HPDE6-E6E7 (cell line): ENCODE results near the gene UBD.

ENCODE experiments used
- DNase-seq: peaks from one replicate; pipeline ENCODE4 v3.0.0; 2011; ENCODE audit warnings: missing footprints; ENCODE audit errors: extremely low spot score

Gene UBD

GRCh38 chr6:29522227-29522626 lies 37.3 kb downstream of the UBD start:
- DNase-seq = no peak

- DNase-seq = no peak
These were observed 38.4 kb downstream of the UBD start for GRCh38 chr6:29521006-29521680.

GRCh38 chr6:29520232-29520631 lies 39.3 kb downstream of the UBD start:
- no peak for DNase-seq

- no peak for DNase-seq
These were observed 40.1 kb downstream of the UBD start for GRCh38 chr6:29519291-29520010.

- DNase-seq = no peak
These were observed 41.6 kb downstream of the UBD start for GRCh38 chr6:29517728-29518440.

- DNase-seq = no peak
These were observed 42.3 kb downstream of the UBD start for GRCh38 chr6:29517245-29517644.

GRCh38 chr6:29516108-29516507 lies 43.4 kb downstream of the UBD start:
- peak; percentile 39 for DNase-seq

- DNase-seq = no peak
These were observed 48.7 kb downstream of the UBD start for GRCh38 chr6:29510746-29511300.

DNA sequence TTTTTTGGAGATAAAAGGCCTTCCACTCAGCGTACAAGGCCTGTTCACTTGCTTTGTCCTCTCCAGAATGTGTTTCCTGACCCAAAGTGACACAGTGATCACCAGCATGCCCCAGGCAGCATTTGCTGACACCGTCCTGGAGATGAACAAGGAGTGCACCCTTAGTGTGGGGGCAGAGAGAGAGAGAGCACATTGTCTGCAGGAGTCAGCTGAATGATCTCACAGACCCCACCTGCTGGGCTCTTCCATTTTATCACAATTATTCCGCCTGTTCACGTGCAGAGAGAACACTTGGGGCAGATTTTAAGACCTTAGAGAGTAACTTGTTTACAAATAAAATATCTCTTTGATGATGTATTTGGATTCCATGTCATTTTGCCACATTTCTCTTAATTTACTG lies 49.3 kb downstream of the UBD start:
- DNase-seq = no peak

DNA sequence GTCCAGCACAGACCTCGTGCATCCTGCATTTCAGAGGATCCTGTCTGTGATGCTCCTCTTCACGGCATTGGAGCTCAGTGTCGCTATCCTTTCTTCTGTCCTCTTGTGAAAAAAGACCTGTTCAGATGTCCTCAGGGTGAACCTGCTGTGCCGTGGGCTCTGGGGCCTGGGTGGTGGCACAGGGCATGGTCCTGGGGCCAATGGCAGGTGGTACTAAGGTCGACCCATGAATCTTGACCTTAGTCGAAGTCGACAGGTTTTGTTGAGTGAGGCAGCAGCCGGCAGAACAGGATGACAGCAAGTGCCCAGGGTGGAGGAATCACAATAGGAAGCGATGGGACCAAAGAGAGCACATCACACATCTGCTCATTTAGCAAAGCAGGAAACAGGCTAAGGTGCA lies 49.8 kb downstream of the UBD start:
- DNase-seq = no peak

- no peak for DNase-seq
These were observed 50.3 kb downstream of the UBD start for GRCh38 chr6:29509239-29509638.

DNA sequence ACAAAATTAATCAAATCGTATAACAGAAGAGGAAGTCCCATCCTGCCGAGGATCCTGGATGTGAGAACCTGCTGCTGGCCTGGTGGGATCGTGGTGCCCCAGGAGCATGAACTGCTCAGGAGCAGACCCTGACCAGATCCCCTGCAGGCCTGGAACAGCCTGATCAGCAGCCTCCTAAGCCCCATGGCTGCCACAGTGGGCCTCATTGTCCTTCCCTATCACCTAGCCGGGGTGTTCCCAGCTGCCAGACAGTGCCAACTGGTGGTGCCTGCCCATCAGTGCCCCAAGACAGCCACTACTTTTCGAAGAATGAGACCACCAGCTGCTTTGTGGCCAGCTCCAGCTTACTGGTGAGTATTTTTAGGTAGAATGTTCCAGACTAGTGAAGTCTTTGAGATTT lies 52.2 kb downstream of the UBD start:
- no peak for DNase-seq

DNA sequence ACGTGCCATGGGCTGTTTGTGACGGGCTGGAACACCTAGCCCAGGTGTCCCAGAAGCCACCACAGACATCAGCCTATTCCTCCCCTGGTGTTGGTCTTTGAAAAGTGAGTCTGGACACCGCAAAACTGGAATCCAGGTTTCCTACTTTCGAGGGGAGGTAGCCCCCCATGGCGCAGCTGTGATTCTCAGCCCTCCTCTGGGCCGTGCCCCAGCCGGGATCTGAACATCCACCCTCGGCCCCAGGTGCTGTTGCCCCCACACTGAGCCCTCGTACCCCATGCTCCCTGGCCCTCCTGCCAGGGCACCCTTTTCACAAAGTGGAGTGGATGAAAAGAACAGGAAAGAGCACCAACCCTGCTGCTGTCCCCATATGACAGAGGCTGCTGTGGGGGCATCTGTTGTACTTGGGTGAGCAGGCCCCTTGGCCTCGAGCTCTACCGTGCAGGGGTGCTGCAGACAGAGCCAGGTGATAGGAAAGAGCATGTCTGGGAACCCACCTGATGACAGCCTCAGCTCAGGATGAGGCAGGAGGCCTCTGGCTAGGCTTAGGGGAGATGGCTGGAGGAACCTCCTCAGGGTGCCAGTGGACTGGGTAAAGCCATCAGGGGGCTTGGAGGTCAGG lies 53.0 kb downstream of the UBD start:
- DNase-seq = no peak

DNA sequence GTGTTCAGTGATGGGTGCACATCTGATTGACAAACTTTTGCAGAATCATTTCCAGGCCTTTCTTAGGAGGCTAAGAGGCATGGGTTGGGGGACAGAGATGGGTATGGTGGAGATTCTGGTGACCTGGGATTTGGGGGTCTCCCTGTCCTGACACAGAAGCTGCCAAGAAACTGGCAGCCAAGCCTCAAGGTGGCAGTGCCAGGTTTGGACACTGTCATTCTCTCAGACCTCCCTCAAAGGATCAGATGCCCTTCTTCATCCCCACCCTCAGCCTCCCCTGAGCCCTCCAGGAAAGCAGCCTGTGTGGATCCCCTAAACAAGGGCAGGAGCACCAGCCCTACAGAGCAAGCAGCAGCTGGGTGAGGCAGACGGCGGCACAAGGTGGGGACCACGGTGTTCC lies 53.7 kb downstream of the UBD start:
- no peak for DNase-seq
